Kidney tubule cell (primary cell): ENCODE data around the gene DBP.
A peak's percentile ranks its signal among the peaks of the same experiment; 100 is the strongest.

Experiments
- DNase-seq: peaks from one replicate; pipeline ENCODE4 v3.0.0-alpha.2; 2018; ENCODE audit warnings: low spot score

The DBP gene

DNA sequence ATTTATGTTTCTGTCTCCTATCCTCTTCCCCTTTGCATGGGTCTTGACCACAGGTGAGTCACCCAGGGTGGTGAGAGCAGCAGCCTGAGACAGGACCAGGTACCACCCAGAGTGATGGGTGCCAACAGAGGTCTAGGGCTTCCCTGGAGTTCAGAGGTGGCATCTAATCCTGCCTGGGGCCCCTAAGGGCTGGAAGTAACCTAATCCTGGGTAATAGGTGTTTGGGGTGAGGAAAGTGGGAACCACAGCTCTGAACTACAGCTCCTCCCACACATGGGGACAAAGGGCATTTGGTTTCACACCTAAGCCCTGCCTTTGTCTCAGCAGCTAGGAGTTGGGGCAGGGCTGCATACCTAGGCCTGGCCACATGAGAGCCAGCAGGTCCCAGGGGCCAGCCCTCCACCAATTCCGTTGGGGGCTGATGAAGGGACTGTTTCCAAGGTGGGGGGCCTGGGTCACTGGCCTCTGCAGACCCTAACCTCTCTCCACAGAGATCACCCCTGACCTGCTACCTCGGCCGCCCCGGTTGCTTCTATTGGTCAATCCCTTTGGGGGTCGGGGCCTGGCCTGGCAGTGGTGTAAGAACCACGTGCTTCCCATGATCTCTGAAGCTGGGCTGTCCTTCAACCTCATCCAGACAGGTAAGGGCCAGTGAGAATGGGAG lies 9.8 kb downstream of the DBP start:
- peak; percentile 86 for DNase-seq

DNA sequence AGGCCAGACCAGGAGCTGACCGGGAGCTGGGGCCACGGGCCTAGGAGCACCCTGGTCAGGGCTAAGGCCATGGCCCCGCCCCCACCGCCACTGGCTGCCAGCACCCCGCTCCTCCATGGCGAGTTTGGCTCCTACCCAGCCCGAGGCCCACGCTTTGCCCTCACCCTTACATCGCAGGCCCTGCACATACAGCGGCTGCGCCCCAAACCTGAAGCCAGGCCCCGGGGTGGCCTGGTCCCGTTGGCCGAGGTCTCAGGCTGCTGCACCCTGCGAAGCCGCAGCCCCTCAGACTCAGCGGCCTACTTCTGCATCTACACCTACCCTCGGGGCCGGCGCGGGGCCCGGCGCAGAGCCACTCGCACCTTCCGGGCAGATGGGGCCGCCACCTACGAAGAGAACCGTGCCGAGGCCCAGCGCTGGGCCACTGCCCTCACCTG lies 11.3 kb downstream of the DBP start:
- no peak for DNase-seq

- no peak for DNase-seq
Observed at GRCh38 chr19:48624791-48625723, 12.1 kb downstream of the DBP start.

DNA sequence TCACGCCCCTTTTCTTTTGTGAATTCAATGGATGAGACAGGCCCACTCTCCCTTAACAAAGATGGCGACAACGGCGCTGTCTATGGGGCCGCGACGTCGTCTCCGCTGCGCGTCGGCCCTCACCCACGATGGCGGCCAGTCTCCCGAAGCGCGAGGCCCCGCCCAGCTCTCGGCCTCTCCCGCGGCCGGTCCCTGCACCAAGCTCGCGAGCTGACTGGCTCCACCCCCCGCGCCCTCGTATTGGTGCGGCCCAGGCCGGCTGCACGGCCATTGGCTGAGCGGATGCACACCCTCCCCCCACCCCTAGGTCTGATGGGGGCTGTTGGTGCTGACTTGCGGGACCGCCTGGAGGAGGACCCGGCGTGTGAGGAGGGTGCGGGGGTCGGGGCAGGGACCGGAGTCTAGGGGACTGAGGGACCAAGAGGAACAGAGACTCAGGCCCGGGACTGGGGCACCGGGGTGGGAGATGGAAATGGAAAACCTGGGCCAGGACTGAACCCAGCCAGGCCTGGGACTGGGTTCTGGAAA lies 13.0 kb downstream of the DBP start:
- DNase-seq: peak; percentile 97

DNA sequence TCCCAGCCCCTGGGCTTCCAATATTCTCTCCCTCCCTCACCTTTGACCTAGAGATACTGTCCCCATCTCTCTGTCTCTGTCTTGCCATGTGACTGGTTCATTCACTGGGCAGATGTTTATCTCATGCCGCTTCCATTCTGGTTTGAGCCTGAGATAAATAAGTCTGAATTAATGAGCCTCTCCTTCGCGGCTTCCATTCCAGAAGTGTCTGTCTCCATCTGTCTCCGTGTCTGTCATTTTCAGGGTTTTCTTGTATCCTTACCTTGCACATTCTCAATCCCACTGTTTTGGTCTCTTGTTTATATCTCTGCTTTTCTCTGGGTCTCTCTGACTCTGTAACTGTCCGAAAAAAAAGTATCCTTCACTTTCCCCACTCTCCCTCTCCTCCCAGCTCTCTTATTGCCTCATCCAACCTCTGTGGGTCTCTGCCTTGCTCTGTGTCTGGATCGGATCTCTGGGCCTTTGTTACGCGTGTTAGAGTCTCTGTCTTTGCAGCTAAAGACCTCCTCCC lies 13.6 kb downstream of the DBP start:
- DNase-seq: no peak

DNA sequence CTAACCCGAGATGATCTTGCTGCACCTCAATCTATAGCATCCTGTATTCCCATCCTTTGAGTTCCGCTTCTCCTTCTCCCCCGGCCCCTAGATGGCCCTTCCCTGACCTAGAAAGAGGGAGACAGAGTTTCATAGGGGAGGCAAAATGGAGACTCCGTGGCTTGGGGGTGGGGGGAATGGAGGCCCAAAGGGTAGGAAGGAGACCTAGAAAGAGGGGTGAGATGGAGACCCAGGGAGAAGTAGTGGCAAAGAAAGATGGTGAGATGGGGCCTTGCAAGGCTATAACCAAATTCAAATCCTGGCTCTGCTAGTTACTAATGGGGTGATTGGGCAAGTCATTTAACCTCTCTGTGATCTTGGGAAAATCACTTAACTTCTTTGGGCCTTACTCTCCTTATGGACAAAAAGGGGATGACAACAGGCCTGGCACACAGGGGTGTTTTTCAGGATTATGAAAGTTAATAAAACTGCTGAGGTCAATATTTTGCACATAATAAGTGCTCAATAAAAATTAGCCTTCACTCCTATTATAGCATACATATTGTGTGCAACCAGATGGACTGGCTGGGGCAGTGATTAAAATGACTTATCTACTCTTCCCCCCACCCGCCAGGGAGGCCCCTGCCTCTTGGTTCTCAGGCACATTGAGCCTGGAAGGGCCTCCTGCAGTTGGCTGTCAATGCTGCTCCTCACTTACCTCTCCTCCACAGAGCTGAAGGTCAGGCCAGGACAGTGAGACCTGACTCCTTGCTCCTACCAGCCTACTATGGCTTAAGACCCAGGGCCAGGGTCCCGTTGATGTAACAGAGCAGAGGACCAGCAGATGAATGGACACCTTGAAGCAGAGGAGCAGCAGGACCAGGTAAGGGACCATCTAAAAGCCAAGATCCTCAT lies 17.2 kb downstream of the DBP start:
- no peak for DNase-seq

- peak; percentile 100 for DNase-seq
Observed at GRCh38 chr19:48618916-48619691, 18.1 kb downstream of the DBP start, which contains the start of the genes RPL18 and SPHK2. Gene RPL18, minus strand, starts transcription at chr19:48619178. Its CDS starts 35 bp downstream, at chr19:48619143. Gene SPHK2, plus strand, starts transcription at chr19:48619506. Its CDS starts 1,009 bp downstream, at chr19:48620515.

GRCh38 chr19:48618278-48618915 lies 18.8 kb downstream of the DBP start:
- no peak for DNase-seq

- DNase-seq: no peak
Observed at GRCh38 chr19:48617146-48617937, 19.8 kb downstream of the DBP start.

DNA sequence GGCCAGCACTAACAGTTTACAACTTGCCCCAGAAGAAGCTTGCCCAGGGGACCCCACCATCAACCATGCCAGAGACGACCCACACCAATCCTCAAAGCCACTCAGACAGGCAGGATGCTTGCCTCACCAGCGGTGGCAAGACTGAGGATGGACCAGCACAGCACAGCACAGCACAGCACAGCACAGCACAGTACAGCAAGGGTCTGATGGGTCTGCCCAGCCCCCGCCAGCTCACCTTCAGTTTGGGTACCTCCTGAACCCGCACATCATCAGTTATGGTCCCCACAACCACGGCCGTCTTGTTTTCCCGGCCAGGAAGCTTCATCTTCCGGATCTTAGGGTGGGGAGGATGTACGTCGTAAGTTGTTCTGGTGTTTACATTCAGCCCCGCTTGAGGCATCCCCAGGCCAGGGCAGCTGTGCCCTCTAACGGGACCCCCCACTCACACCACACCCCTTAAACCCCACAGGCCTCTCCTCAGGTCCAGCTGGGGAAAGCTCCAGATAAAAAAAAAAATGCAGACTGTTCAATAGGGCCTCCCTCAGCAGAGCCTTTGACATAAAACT lies 20.6 kb downstream of the DBP start:
- no peak for DNase-seq

GRCh38 chr19:48616041-48616436 lies 21.1 kb downstream of the DBP start:
- DNase-seq: no peak

GRCh38 chr19:48615231-48616040 lies 21.7 kb downstream of the DBP start:
- DNase-seq: no peak

- DNase-seq: no peak
Observed at GRCh38 chr19:48614436-48615230, 22.5 kb downstream of the DBP start, which contains the start of gene FAM83E. Gene FAM83E, minus strand, starts transcription at chr19:48615076. Its CDS starts 1,704 bp downstream, at chr19:48613372.

DNA sequence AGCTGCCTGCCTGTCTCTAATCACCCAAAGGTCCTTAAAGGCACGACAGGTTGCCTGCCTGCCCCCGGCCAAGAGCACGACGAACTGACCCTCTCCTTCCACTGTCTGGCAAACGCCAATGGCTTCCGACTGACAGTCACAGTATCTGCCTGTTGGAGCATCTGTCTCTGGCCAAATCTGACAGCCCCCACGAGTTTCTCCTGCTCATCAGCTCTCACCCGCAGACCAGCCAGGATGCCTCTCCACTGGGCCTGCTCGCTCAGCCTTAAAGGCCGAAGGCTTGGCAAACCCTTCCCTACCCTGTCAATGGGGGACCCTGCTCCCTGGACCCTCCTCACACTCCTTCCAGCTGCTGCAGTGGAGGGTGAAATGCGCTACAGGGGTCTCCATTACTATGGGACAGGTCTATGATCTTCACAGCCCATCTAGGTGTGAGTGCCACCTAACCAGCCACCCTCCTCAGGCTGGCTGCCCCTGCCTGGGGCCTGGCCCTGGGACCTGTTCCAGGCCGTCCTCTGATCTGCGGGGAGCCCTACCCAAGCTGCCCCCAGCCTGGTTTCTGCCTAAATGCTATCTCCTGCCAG lies 23.2 kb downstream of the DBP start:
- DNase-seq: no peak

DNA sequence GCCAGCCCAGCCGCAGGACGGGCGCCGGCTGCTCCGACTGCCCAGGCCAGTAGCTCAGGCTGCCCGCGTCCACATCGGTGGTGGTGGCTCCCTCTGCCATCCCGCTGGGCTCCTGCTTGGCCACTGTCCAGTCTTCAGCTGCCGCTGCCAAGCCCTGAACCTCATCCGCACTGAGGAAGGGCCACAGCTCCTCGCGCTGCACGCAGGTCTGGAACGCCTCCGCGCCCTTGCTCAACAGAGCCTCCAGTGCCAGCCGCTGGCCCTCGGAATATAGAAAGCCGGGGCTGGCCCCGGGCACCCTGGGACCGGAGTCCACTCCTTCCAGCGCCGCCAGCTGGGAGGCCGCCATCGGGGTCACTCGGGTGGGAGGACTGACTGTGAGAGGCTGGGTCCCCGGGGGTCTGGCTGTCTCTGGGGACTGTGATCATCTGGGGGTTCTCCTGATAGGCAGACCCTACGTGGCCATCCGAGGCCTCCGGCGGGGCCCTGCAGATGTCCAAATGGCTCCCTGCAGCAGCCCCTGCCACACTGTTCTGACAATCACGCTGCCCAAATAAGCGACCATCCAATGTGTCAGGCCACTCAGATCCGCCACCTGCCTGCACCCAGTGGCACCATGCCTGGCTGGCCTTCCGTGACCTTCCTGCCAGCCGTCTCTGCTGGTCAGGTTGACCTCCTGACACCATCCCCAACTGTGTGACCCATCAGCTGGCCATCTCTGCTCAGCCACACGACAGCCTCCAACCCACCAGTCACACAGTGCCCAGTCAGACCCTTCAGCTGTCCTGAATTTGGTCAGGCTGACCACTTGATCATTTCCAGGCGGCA lies 23.9 kb downstream of the DBP start:
- no peak for DNase-seq

DNA sequence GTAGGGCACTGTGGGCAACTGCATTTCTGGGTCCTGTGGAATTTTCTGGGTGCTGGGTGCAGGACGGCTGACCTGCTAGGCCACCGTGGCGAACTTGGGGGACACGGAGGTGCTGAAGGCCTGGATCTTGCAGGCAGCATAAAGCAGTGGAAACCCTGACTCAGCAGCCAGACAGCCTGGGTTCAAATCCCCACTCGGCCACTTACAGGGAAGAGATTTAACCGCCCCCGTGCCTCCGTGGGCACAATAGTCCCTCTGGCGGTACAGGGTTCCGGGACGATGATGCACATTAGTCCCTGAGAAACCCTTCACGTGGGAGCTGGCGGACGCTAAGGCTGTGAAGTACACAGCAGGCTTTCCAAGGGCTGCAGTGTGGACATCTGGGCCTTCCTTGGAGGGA lies 25.3 kb downstream of the DBP start:
- DNase-seq: no peak
